ENCODE data around the gene ZKSCAN7. TPM values are rescaled to one million over a fixed set of nuclear protein-coding genes. Genes with fewer than 3 reads are reported as not detected.

ZKSCAN7 gene
- total RNA-seq, 4 donors from 2014 or later = 0.61 to 2.9 (median 0.90) TPM

DNA sequence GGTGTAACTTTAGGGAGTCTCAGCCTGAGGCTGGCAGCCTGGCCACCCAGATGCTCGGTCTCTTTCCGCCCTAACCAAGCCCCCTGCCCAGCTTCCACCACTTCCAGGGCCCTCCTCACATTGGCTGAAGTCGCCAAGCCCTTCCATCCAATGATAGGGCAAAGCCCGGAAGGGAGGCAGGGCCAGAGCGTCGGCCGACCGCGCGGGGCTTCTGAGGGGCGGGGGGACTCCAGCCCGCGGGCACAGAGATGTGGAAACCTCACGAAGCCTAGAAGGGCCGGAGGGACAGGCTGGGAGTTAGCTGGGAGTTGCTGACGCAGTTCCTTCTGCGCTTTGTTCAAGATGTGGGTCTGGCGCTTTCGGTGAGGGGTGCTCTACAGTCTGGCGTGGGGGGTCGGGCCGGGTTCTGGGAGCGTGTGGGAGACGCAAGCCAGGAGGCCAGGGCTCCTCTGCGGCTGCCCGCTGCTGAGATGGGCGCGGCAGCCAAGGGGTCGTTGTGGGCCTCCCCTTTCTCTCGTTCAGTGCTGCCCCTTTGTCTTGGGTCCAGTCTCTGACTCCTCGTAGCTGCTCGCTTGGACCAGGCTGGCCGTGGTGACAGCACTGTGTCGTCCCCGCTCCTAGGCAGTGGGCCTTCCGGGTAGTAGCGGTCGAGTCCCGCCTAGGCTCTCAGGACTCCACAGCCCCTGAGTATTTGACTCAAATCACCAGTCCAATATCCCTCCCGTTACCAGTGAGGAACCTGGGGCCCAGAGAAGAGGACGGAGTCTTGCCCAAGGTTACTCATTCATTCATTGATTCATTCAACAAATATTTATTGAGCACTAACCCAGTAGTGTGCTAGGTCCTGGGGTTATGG lies 29.9 kb downstream of the ZKSCAN7 start, which contains the start of gene ZNF660:
ZNF660 (plus strand) TSS at position 319 of the 856 bp plus-strand sequence. CDS start 9,230 bp downstream, outside the sequence.
- Histone ChIP-seq H3K36me3 (peaks cover 0 to 22% (median 0%) of the 10 kb centered on the region in 3 donors), H3K4me1 (peaks cover 0 to 24% (median 0%) of the 10 kb centered on the region in 3 donors), H3K27ac (peak within 1 kb of the TSS; percentile 48 to 85 (median 72)), H3K9me3 (peaks cover 0 to 12% (median 0%) of the 10 kb centered on the region in 3 donors), H3K4me3 (peak within 1 kb of the TSS; percentile 29 to 75 (median 54)), H3K27me3 (peaks cover 0 to 17% (median 0%) of the 10 kb centered on the region in 4 donors)
- intact Hi-C loops (cut with DNase I) = no loop called here
- DNase-seq = no peak
- TF ChIP-seq, protein P1, sequence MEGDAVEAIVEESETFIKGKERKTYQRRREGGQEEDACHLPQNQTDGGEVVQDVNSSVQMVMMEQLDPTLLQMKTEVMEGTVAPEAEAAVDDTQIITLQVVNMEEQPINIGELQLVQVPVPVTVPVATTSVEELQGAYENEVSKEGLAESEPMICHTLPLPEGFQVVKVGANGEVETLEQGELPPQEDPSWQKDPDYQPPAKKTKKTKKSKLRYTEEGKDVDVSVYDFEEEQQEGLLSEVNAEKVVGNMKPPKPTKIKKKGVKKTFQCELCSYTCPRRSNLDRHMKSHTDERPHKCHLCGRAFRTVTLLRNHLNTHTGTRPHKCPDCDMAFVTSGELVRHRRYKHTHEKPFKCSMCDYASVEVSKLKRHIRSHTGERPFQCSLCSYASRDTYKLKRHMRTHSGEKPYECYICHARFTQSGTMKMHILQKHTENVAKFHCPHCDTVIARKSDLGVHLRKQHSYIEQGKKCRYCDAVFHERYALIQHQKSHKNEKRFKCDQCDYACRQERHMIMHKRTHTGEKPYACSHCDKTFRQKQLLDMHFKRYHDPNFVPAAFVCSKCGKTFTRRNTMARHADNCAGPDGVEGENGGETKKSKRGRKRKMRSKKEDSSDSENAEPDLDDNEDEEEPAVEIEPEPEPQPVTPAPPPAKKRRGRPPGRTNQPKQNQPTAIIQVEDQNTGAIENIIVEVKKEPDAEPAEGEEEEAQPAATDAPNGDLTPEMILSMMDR (IDR thresholded peaks at IDR 0.05) = no peak
- peak in 2 of 4 donors; percentile 8 to 23 for TF ChIP-seq POLR2A (IDR thresholded peaks at IDR 0.05)
- 15 to 27% methylated on average over 12 to 15 of the region's 41 CpGs for WGBS, 2 donors

DNA sequence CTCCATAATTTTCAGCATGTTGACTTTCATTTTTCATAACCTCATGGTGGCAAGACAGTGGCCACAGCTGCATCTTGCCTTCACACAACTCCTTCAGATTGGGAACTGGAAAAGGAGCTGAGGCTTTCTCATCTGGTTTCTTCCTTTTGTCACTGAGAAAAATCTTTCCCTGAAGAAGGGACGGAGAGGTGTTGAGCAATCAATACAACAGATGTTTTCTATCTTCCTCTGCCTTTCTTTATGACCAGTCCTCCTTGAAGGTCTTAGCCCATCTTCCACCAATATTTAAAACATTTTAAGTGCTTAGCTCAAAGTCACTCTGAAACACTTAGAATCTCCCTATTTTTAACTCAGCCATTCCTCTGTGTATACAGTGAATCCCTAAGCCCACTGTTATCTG lies 41.6 kb downstream of the ZKSCAN7 start:
- H3K4me1 ChIP-seq = no peaks in the 10 kb centered on the region
- 64 to 71% methylated on average over 1 of the region's 1 CpG for WGBS, 2 donors
- no peak for TF ChIP-seq POLR2A (IDR thresholded peaks at IDR 0.05)
- TF ChIP-seq, protein P1 (IDR thresholded peaks at IDR 0.05) = no peak
- H3K27me3 ChIP-seq = no peaks in the 10 kb centered on the region
- no peak overlapping the region for H3K4me3 ChIP-seq
- DNase-seq = no peak
- H3K9me3 ChIP-seq = peaks cover 0 to 40% (median 36%) of the 10 kb centered on the region in 3 donors
- peaks cover 0 to 34% (median 0%) of the 10 kb centered on the region in 3 donors for H3K36me3 ChIP-seq
- intact Hi-C loops (cut with DNase I) = no loop called here
- H3K27ac ChIP-seq = no peak overlapping the region

DNA sequence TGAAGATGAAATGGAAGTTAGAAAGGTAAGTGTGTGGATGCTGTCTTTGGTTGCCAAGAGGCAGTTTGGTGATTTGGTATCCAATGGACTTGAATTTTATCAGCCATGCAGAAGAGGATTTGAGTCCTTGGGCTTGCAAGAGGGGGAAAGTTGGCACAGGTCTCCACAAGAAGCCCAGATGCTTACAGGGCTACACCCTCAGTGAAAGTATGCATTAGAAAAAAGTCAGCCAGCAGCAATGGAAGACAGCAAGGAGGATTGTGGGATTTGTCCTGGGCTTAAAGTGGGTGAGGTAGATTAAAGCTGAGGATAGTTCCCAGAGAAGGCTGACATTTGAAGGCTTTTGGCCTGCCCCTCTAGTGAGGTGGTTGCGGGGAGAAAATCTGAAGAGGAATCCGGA lies 46.8 kb downstream of the ZKSCAN7 start:
- WGBS, 2 donors = 92 to 96% methylated on average over 2 of the region's 2 CpGs
- DNase-seq = no peak
- Histone ChIP-seq H3K4me3 (no peak overlapping the region), H3K27ac (no peak overlapping the region), H3K9me3 (peaks cover 0 to 12% (median 0%) of the 10 kb centered on the region in 3 donors), H3K27me3 (no peaks in the 10 kb centered on the region), H3K36me3 (no peaks in the 10 kb centered on the region), H3K4me1 (no peaks in the 10 kb centered on the region)
- intact Hi-C loops (cut with DNase I) = no loop called here
- TF ChIP-seq, protein P1 (IDR thresholded peaks at IDR 0.05) = no peak
- TF ChIP-seq POLR2A (IDR thresholded peaks at IDR 0.05) = no peak

DNA sequence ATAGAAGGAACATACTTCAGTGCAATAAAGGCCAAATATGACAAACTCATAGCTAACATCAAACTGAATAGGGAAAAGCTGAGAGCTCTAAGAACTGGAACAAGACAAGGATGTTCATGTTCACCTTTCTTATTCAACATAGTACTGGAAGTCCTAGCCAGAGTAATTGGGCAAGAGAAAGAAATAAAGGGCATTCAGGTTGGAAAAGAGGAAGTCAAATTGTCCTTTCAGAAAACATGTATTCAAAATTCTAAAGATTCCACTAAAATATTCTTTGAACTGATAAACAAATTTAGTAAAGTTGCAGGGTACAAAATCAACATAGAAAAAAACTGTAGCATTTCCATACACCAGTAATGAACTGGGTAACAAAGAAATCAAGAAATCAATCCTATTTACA lies 57.7 kb downstream of the ZKSCAN7 start:
- Histone ChIP-seq H3K9me3 (no peaks in the 10 kb centered on the region), H3K27me3 (no peaks in the 10 kb centered on the region), H3K4me3 (no peak overlapping the region), H3K27ac (no peak overlapping the region), H3K4me1 (no peaks in the 10 kb centered on the region), H3K36me3 (no peaks in the 10 kb centered on the region)
- DNase-seq = no peak
- intact Hi-C loops (cut with DNase I) = no loop called here
- TF ChIP-seq, protein P1 (IDR thresholded peaks at IDR 0.05) = no peak
- TF ChIP-seq POLR2A (IDR thresholded peaks at IDR 0.05) = no peak

Other genes starting within 250 kb of the ZKSCAN7 start
- gene TCAIM, start 216.4 kb upstream of the ZKSCAN7 start, total RNA-seq = 10 to 100 TPM; 15.6 to 25.0 (median 22.6) TPM
- gene ZNF445, start 77.5 kb upstream of the ZKSCAN7 start, total RNA-seq = 1 to 10 TPM; 3.2 to 6.9 (median 4.6) TPM
- gene ZNF660, start 29.8 kb downstream of the ZKSCAN7 start, total RNA-seq = 1 to 10 TPM in 1 of 4 donors, under 1 TPM in 3; 0.04 to 2.5 (median 0.34) TPM
- gene ZNF197, start 69.8 kb downstream of the ZKSCAN7 start, total RNA-seq = 10 to 100 TPM in 1 of 4 donors, 1 to 10 TPM in 3; 4.8 to 11.6 (median 6.8) TPM
- gene ZNF35, start 93.5 kb downstream of the ZKSCAN7 start, total RNA-seq = 10 to 100 TPM in 3 of 4 donors, 1 to 10 TPM in 1; 3.7 to 14.3 (median 11.3) TPM
- 1 to 10 TPM; 1.7 to 7.2 (median 2.6) TPM for gene ZNF502, start 157.5 kb downstream of the ZKSCAN7 start, total RNA-seq
- gene ZNF501, start 174.4 kb downstream of the ZKSCAN7 start, total RNA-seq = 1 to 10 TPM in 1 of 4 donors, under 1 TPM in 3; 0.72 to 6.5 (median 0.82) TPM
- 10 to 100 TPM in 3 of 4 donors, 1 to 10 TPM in 1; 7.5 to 24.4 (median 16.2) TPM for gene KIAA1143, start 206.4 kb downstream of the ZKSCAN7 start, total RNA-seq
- gene KIF15, start 206.6 kb downstream of the ZKSCAN7 start, total RNA-seq = 1 to 10 TPM; 3.2 to 9.1 (median 4.9) TPM

Measured in esophagus squamous epithelium (tissue), 5 donors.